Retinal pigment epithelial cell (primary cell): ENCODE measurements around the gene MDFIC2.
"Not testable (repeated sequence)": the region's sequence is repeated elsewhere in the genome, so short reads cannot be mapped to it uniquely, and the experiment has no call there.

Source experiments
- DNase-seq: peaks from one replicate; pipeline ENCODE4 v3.0.0-alpha.2; 2010; ENCODE audit warnings: low read depth
- H3K4me3 ChIP-seq: 2 replicates; pipeline ENCODE4 v1.5.1; 2011; ENCODE audit warnings: mild to moderate bottlenecking, low read length, control low read depth, moderate library complexity
- CTCF ChIP-seq: conservative IDR thresholded peaks from 2 replicates; pipeline ENCODE4 v1.5.1; 2011; ENCODE audit warnings: low read depth, low read length, control low read depth, inconsistent platforms

Gene MDFIC2

DNA sequence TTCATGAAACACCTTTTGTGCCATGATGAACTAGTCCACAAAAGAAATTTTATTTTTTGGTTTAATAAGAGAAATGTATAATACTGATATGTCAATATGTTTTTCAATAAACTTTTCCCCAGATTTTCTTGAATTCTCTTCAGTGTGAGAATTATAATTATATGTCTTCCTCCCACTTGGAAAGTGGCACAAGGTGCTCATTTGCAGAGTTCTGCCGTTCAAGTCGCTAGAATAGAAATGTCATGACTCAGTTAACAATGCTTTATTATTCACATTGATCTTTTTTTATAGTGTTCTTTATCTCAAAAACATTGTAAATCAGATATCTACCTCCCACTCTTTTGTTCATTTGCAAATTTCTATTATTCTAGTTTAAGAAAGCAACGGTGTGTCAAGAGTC, 87.3 kb downstream of the MDFIC2 start:
- TF ChIP-seq CTCF = no peak
- no peak for DNase-seq
- H3K4me3 ChIP-seq = no peak overlapping the region

GRCh38 chr3:70224337-70224736, 88.1 kb downstream of the MDFIC2 start:
- no peak overlapping the region for H3K4me3 ChIP-seq
- no peak for TF ChIP-seq CTCF
- DNase-seq = no peak

DNA sequence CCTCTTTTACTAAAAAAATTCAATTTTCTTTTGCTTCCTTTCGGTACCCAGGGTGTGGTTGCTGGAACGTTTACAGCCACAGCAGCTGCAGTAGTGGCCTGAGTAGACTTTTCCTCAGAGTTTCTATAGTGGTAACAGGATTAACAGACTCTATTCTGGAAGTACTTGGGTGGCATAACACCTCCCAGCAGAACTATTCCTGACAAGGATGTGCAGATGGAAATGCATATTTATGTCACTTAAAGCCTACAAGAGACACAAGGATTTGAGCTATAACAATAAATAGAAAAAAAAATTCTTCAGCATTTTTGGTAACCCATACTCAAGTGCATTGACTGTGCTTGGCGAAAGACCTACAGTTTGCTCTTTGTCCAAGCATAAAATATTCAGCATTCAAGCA, 94.0 kb downstream of the MDFIC2 start:
- TF ChIP-seq CTCF = no peak
- no peak for DNase-seq

GRCh38 chr3:70211274-70211673, 101.2 kb downstream of the MDFIC2 start:
- not testable (repeated sequence) for DNase-seq, H3K4me3 ChIP-seq

More for the DNA sequence above, 94.0 kb downstream of the MDFIC2 start:
- no peak overlapping the region for H3K4me3 ChIP-seq

DNA sequence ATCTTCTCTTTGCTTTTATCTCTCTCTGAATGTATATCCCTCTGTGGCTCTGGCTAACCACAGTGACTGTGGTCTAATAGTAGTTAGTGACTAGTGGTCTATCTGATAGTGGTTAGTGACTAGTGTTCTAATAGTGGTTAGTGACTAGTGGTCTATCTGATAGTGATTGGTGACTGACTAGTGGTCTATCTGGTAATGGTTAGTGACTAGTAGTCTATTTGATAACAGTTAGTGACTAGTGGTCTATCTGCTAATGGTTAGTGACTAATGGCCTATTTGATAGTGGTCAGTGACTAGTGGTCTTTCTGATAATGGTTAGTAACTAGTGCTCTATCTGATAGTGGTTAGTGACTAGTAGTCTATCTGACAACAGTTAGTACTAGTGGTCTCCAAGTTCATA, 110.5 kb downstream of the MDFIC2 start:
- no peak for DNase-seq
- TF ChIP-seq CTCF = no peak
- H3K4me3 ChIP-seq = no peak overlapping the region

- DNase-seq = no peak
- TF ChIP-seq CTCF = no peak
- H3K4me3 ChIP-seq = no peak overlapping the region
Measured at GRCh38 chr3:70189884-70190473, 122.5 kb downstream of the MDFIC2 start.

DNA sequence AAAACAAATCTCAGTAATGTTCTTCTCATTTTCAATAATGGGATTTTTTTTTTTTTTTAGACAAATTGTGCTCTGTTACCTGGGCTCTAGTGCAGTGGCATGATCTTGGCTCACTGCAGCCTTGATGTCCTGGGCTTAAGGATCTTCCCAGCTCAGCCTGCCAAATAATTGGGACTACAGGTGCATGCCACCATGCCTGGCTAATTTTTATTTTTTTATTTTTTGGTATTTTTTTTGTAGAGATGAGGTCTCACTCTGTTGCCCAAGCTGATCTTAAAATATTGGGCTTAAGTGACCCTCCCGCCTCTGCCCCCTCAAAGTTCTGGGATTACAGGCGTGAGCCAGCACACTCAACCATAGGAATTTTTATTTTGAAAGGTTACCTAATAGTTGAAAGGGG, 126.2 kb downstream of the MDFIC2 start:
- no peak overlapping the region for H3K4me3 ChIP-seq
- no peak for DNase-seq
- no peak for TF ChIP-seq CTCF

DNA sequence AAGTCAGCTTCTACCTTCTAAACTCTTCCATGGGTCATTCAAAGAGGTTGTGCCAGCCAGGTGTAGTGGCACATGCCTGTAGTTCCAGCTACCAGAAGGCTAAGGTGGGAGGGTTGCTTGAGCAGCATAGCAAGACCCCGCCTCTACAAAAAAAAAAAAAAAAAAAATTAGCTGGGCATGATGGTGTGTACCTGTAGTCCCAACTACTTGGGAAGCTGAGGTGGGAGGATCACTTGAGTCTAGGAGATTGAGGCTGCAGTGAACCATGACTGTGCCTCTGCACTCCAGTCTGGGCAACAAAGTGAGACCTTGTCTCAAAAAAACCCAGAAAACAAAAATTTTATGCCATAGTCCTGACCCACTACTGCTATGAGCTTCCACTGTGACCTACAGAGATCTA, 126.8 kb downstream of the MDFIC2 start:
- no peak for DNase-seq
- H3K4me3 ChIP-seq = no peak overlapping the region
- TF ChIP-seq CTCF = no peak
